ENCODE results near the gene RP9. TPM values are rescaled to one million over a fixed set of nuclear protein-coding genes. Genes with fewer than 3 reads are reported as not detected.

Gene RP9
- total and polyA plus RNA-seq, 9 of the 15 experiments (the other 6 are each of a cell fraction or from before 2014, with no cell fraction given), result 10.7 to 44.8 (median 33.4) TPM

DNA sequence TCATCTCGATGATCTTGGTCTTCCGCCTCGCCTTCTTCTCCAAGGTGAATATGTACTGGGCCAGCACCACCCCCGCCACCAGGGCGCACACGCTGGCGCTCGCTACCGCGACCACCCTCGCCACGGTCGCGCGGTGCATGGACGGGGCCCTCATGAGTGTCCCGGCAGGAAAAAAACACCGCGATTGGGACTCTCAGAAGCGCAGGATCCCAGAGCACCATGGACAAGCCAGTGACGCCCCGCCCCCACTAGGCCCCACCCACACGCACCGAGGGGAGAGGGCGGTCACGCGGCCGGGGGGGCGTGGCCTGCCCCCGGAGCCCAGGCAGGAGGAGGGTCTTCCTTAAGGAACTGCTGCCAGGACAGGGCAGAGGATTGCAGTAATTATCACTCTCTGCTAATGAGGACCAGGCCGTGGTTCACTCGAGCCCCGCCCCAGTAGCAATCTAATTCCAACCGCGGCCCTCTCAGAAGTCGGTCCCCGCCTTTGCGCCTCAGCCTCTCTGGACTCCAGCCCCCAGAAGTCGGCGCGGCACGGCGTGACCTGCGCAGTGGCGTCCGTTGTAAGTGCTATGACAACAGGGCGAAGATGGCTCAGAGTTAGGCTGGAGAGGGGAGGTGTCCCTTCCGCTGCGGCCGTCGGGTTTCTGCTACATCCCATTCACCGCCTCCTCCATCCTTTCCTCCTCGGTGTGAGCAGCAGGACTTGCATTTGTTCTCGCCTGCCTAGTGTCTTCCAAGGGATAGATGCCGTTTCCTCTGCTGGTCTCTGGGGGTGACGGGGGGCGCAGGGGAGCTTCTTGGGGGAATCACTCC lies 20.0 kb upstream of the RP9 start, which contains the start of gene BBS9 (continued):
- TF ChIP-seq KDM4B (IDR thresholded peaks at IDR 0.05; ENCODE audit: borderline replicate concordance in 2 of 2, low read depth in 1 of 2) (0 out of 4 replicates have a peak, but pooled peaks of 1 of the 2 experiments have one; percentile 65), NFATC3 (IDR thresholded peaks at IDR 0.05) (no peak), CBX8 (IDR thresholded peaks at IDR 0.05; ENCODE audit: borderline replicate concordance, extremely low read depth, low read depth, low read length, poor library complexity, severe bottlenecking) (no peak), RBM17 (IDR thresholded peaks at IDR 0.05; ENCODE audit: borderline replicate concordance, low read depth, low read length) (no peak), CREB1 (IDR thresholded peaks at IDR 0.05) (no peak), CREB1 (CRISPR knock-in tag; IDR thresholded peaks at IDR 0.05) (peak; percentile 30; the same call in 1 of the 2 replicates), ETV6 (IDR thresholded peaks at IDR 0.05; ENCODE audit: borderline replicate concordance in 1 of 2, low read depth in 2 of 2, low read length in 1 of 2) (no peak), ETV6 (CRISPR knock-in tag; IDR thresholded peaks at IDR 0.05; ENCODE audit: borderline replicate concordance) (no peak), NR2C2 (CRISPR knock-in tag; IDR thresholded peaks at IDR 0.05) (peak; percentile 43; the same call in 1 of the 2 replicates), NR2C2 (tag; IDR thresholded peaks at IDR 0.05) (peak; percentile 82), MAFK (IDR thresholded peaks at IDR 0.05; ENCODE audit: low read length) (no peak)
- TF ChIP-seq, protein P1, sequence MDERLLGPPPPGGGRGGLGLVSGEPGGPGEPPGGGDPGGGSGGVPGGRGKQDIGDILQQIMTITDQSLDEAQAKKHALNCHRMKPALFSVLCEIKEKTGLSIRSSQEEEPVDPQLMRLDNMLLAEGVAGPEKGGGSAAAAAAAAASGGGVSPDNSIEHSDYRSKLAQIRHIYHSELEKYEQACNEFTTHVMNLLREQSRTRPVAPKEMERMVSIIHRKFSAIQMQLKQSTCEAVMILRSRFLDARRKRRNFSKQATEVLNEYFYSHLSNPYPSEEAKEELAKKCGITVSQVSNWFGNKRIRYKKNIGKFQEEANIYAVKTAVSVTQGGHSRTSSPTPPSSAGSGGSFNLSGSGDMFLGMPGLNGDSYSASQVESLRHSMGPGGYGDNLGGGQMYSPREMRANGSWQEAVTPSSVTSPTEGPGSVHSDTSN (CRISPR knock-in tag; IDR thresholded peaks at IDR 0.05; ENCODE audit: low read depth), result no peak
- TF ChIP-seq, protein P1 (tag; conservative IDR thresholded peaks at IDR 0.05; ENCODE audit: low read depth), result no peak
